Common myeloid progenitor, CD34-positive (primary cell): ENCODE results near the gene SOX5.

ENCODE experiments used
- CTCF ChIA-PET: fragments of 350-600 bp; sonication (Branson Sonifier 250); formaldehyde crosslinking; loops from one replicate; lab custom pipeline; 2021; ENCODE audit warnings: antibody characterized with exemption; lab: Charles Lee
- POLR2A ChIA-PET: fragments of 350-600 bp; sonication (Branson Sonifier 250); formaldehyde crosslinking; loops from one replicate; lab custom pipeline; 2021; ENCODE audit warnings: antibody characterized with exemption; lab: Charles Lee
- DNase-seq, 3 donors: peaks; one replicate each; pipeline versions ENCODE4 v3.0.0 to v3.0.0-alpha.2; 2013
- H3K27ac ChIP-seq, 2 experiments: 1 replicate in 1 of 2; 2 replicates in 1 of 2; pipeline ENCODE4 v1.7.0; 2013; ENCODE audit warnings: inconsistent platforms in 2 of 2, low read length in 2 of 2, mild to moderate bottlenecking in 2 of 2, low read depth in 1 of 2, moderate library complexity in 1 of 2; ENCODE audit not compliant: severe bottlenecking in 2 of 2, insufficient read depth in 1 of 2, poor library complexity in 1 of 2
- H3K27me3 ChIP-seq, 5 experiments: replicated peaks in 2 of 5; 1 replicate in 3 of 5; 2 replicates in 2 of 5; pipeline versions ENCODE4 v1.6.1 to v1.7.0; 2013; ENCODE audit warnings: low read length in 4 of 5, mild to moderate bottlenecking in 2 of 5, moderate library complexity in 2 of 5, inconsistent platforms in 1 of 5; ENCODE audit not compliant: insufficient read depth in 5 of 5, control insufficient read depth in 4 of 5
- H3K36me3 ChIP-seq, 4 experiments: 1 replicate in 2 of 4; 2 replicates in 2 of 4; pipeline versions ENCODE4 v1.6.1 to v1.7.0; 2013; ENCODE audit warnings: low read length in 3 of 4, control low read depth in 1 of 4, mild to moderate bottlenecking in 1 of 4; ENCODE audit not compliant: control insufficient read depth in 4 of 4, insufficient read depth in 4 of 4
- H3K4me1 ChIP-seq, 4 experiments: 1 replicate in 3 of 4; 2 replicates in 1 of 4; pipeline versions ENCODE4 v1.6.1 to v1.7.1; 2013; ENCODE audit warnings: low read length in 3 of 4, mild to moderate bottlenecking in 3 of 4, control low read depth in 1 of 4, inconsistent platforms in 1 of 4, moderate library complexity in 1 of 4; ENCODE audit not compliant: control insufficient read depth in 4 of 4, insufficient read depth in 4 of 4; ENCODE audit errors: control extremely low read depth in 1 of 4
- H3K4me3 ChIP-seq, 7 experiments: 1 replicate in 4 of 7; 2 replicates in 3 of 7; pipeline versions ENCODE4 v1.5.1 to v1.7.0; 2013; ENCODE audit warnings: mild to moderate bottlenecking in 7 of 7, low read length in 6 of 7, moderate library complexity in 6 of 7, inconsistent platforms in 2 of 7, low read depth in 2 of 7, control low read depth in 1 of 7; ENCODE audit not compliant: insufficient read depth in 4 of 7, control insufficient read depth in 1 of 7; ENCODE audit errors: extremely low read depth in 1 of 7
- H3K9me3 ChIP-seq, 5 experiments: 1 replicate in 4 of 5; 2 replicates in 1 of 5; pipeline versions ENCODE4 v1.6.1 to v1.7.1; 2013; ENCODE audit warnings: low read length in 4 of 5, mild to moderate bottlenecking in 2 of 5, inconsistent platforms in 1 of 5, low read depth in 1 of 5, moderate library complexity in 1 of 5; ENCODE audit not compliant: control insufficient read depth in 4 of 5, insufficient read depth in 2 of 5; ENCODE audit errors: control extremely low read depth in 1 of 5
- WGBS: methylation state at CpG from one replicate; pipeline ENCODE4 v1.1.5; 2013; ENCODE audit not compliant: insufficient coverage; 5-methylcytosine and 5-hydroxymethylcytosine counted together

The SOX5 gene

GRCh38 chr12:23941780-23942179 lies 7.7 kb downstream of the SOX5 start:
- DNase-seq, result no peak
- POLR2A ChIA-PET, result no interaction called here
- Histone ChIP-seq H3K36me3 (no peaks in the 10 kb centered on the region), H3K4me3 (no peak overlapping the region), H3K27me3 (peaks cover 0 to 2% (median 0%) of the 10 kb centered on the region in 5 experiments), H3K27ac (no peak overlapping the region), H3K9me3 (no peaks in the 10 kb centered on the region), H3K4me1 (no peaks in the 10 kb centered on the region)
- CTCF ChIA-PET, result no interaction called here
- WGBS, result no CpG with 5 or more reads among the region's 1 CpG

- Histone ChIP-seq H3K27me3 (no peaks in the 10 kb centered on the region), H3K4me1 (no peaks in the 10 kb centered on the region), H3K4me3 (no peak overlapping the region), H3K9me3 (no peaks in the 10 kb centered on the region), H3K36me3 (no peaks in the 10 kb centered on the region), H3K27ac (no peak overlapping the region)
- ChIA-PET POLR2A (no interaction called here), CTCF (no interaction called here)
- no CpG with 5 or more reads among the region's 3 CpGs for WGBS
- DNase-seq, result no peak
Measured at GRCh38 chr12:23938422-23938821, 11.0 kb downstream of the SOX5 start.

DNA sequence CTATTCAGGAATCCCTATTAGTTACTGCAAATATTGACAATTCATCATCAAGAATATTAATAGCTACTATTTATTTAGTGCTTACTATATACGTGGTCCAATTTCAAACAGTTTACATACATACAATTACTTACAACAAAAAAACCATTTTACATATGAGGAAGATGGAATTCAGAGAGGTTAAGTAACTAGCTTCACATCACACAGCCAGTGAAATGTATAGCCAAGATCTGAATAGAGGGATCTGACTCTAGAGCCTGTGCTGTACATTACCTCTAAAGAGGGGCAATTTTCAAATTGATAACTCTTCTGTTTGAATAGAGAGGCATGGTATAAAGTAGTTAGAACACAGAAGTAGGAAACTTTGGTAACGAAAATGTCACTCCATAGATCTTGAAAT lies 18.3 kb downstream of the SOX5 start:
- ChIA-PET CTCF (no interaction called here), POLR2A (no interaction called here)
- Histone ChIP-seq H3K9me3 (peaks cover 0 to 3% (median 0%) of the 10 kb centered on the region in 5 experiments), H3K27me3 (no peaks in the 10 kb centered on the region), H3K36me3 (no peaks in the 10 kb centered on the region), H3K27ac (no peak overlapping the region), H3K4me3 (no peak overlapping the region), H3K4me1 (no peaks in the 10 kb centered on the region)
- WGBS, result no CpG with 5 or more reads among the region's 2 CpGs
- no peak for DNase-seq

- CTCF ChIA-PET, result no interaction called here
- POLR2A ChIA-PET, result no interaction called here
- Histone ChIP-seq H3K27ac (no peak overlapping the region), H3K9me3 (peaks cover 0 to 3% (median 0%) of the 10 kb centered on the region in 5 experiments), H3K4me3 (no peak overlapping the region), H3K36me3 (no peaks in the 10 kb centered on the region), H3K4me1 (no peaks in the 10 kb centered on the region), H3K27me3 (no peaks in the 10 kb centered on the region)
- DNase-seq, result no peak
- WGBS, result 86% methylated on average over 1 of the region's 2 CpGs
Measured at GRCh38 chr12:23930599-23930998, 18.9 kb downstream of the SOX5 start.

DNA sequence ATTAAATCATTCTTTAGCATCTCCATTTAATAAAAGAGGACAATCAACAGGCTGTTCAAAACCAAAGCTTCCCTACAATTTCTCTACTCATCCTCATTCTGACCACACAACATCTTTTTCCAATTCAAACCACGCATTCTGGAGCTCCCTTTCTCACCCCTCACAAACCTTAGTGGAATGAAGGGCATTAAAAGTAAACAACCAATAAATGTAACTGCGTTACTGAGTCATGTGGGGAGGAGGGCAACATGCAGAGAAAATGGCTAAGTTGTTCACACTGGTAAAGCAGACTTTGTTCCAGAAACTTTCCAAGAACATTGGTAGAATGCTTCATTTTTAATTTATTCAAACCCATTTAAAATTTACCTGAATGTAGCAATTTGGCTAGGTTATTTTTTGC lies 19.6 kb downstream of the SOX5 start:
- peaks cover 0 to 3% (median 0%) of the 10 kb centered on the region in 5 experiments for H3K9me3 ChIP-seq
- no peaks in the 10 kb centered on the region for H3K4me1 ChIP-seq
- no peaks in the 10 kb centered on the region for H3K36me3 ChIP-seq
- POLR2A ChIA-PET, result no interaction called here
- no peak overlapping the region for H3K4me3 ChIP-seq
- no peak overlapping the region for H3K27ac ChIP-seq
- 100% methylated on average over 1 of the region's 2 CpGs for WGBS
- CTCF ChIA-PET, result no interaction called here
- H3K27me3 ChIP-seq, result no peaks in the 10 kb centered on the region
- DNase-seq, result no peak

- ChIA-PET POLR2A (no interaction called here), CTCF (no interaction called here)
- Histone ChIP-seq H3K27ac (no peak overlapping the region), H3K36me3 (no peaks in the 10 kb centered on the region), H3K9me3 (peaks cover 0 to 3% (median 0%) of the 10 kb centered on the region in 5 experiments), H3K4me1 (no peaks in the 10 kb centered on the region), H3K4me3 (no peak overlapping the region), H3K27me3 (no peaks in the 10 kb centered on the region)
- 100% methylated on average over 2 of the region's 3 CpGs for WGBS
- no peak for DNase-seq
Measured at GRCh38 chr12:23927907-23928306, 21.6 kb downstream of the SOX5 start.

DNA sequence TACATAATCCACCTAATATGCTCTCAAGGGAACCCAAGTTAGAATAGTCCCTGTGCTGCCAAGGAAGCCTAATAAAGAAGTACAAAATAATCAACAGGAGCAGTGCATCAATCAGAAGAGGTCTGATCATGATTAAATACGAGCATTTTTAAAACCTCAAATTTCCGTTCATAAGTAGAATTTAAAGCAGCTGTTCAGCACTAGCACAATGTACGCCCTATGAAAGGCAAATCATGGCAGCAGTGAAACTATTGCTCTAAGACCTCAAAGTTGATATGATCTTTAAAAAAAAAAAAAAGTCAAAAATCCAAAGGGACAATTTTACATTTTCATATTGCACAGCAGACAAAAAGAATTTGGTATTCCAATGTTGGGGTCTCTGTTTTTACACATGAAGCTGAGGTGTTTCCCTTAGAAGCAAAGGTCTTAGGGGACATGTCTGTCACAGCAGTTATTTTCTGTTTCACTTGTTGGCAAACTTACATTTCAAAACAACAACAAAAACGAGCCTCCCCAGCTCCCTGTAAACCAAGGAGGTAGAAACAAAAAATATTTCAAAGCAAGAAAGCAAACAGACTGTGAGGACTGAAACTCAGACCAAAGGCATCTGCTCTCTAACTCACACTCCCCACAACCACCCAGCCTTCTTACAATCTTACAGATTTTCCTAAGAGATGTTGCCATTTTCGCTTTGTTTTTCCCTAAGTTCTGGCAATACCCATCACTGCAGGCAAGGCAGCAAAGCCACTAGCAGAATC lies 28.2 kb downstream of the SOX5 start:
- 93% methylated on average over 5 of the region's 5 CpGs for WGBS

More for the DNA sequence above, 28.2 kb downstream of the SOX5 start:
- DNase-seq, result no peak
- Histone ChIP-seq H3K27me3 (no peaks in the 10 kb centered on the region), H3K36me3 (no peaks in the 10 kb centered on the region), H3K4me3 (no peak overlapping the region), H3K4me1 (no peaks in the 10 kb centered on the region), H3K27ac (no peak overlapping the region), H3K9me3 (no peaks in the 10 kb centered on the region)
- ChIA-PET POLR2A (no interaction called here), CTCF (no interaction called here)
